Heart left ventricle (tissue), 16 donors: ENCODE measurements around the gene AFF3. TPM values are rescaled to one million over a fixed set of nuclear protein-coding genes. Genes with fewer than 3 reads are reported as not detected.

Experiments
- ATAC-seq, 4 donors: fragments of 200-7000 bp; cut with Tn5 transposase; one replicate each; pipeline ENCODE4 v1.9.1; 2020 to 2022; ENCODE audit warnings: moderate library complexity in 4 of 4, mild to moderate bottlenecking in 3 of 4, moderate number of reproducible peaks in 1 of 4
- DNase-seq, 5 donors: peaks; one replicate each; pipeline ENCODE4 v3.0.0-alpha.2; 2020
- H3K27ac ChIP-seq, 12 donors: fragments of 200-600 bp; sonication (generic) in 4 of 12; one replicate each; pipeline versions ENCODE4 v1.5.0 to v1.8.0; 2016 to 2022; ENCODE audit warnings: mild to moderate bottlenecking in 2 of 12
- H3K27me3 ChIP-seq, 9 donors: fragments of 200-600 bp; sonication (generic) in 2 of 9; one replicate each; pipeline versions ENCODE4 v1.5.1 to v1.8.0; 2016 to 2022; ENCODE audit warnings: mild to moderate bottlenecking in 3 of 9
- H3K36me3 ChIP-seq, 9 donors: fragments of 200-600 bp; sonication (generic) in 2 of 9; one replicate each; pipeline versions ENCODE4 v1.5.0 to v1.8.0; 2018 to 2022; ENCODE audit warnings: mild to moderate bottlenecking in 2 of 9
- H3K4me1 ChIP-seq, 12 donors: fragments of 200-600 bp; sonication (generic) in 4 of 12; one replicate each; pipeline versions ENCODE4 v1.5.0 to v1.8.0; 2016 to 2022; ENCODE audit warnings: mild to moderate bottlenecking in 3 of 12
- H3K4me3 ChIP-seq, 12 donors: fragments of 200-600 bp; sonication (generic) in 4 of 12; one replicate each; pipeline versions ENCODE4 v1.5.0 to v1.8.0; 2017 to 2022; ENCODE audit warnings: mild to moderate bottlenecking in 9 of 12, moderate library complexity in 4 of 12
- H3K9me3 ChIP-seq, 12 donors: fragments of 200-600 bp; sonication (generic) in 4 of 12; one replicate each; pipeline versions ENCODE4 v1.5.0 to v1.8.0; 2016 to 2022; ENCODE audit warnings: mild to moderate bottlenecking in 1 of 12
- POLR2A ChIP-seq, 2 donors: fragments of 450-650 bp; IDR thresholded peaks; one replicate each; pipeline ENCODE4 v1.6.1; 2017; ENCODE audit warnings: antibody characterized with exemption in 2 of 2, mild to moderate bottlenecking in 2 of 2, moderate library complexity in 2 of 2
- WGBS, 4 donors: extraction: QIAGEN DNeasy Blood & Tissue Kit in 2 of 4; methylation state at CpG; one replicate each; pipeline versions ENCODE4 v1.1.5 to v1.1.7; 2013 to 2018; 5-methylcytosine and 5-hydroxymethylcytosine counted together
- intact Hi-C, 10 donors: fragments of 100-400 bp; cut with DNase I; formaldehyde crosslinking; loops; one replicate each; pipeline versions ENCODE4 v1.11.1 to v1.14.2; 2022
- polyA plus RNA-seq, 2 donors: library from polyadenylated mRNA; stranded (reverse); fragments of 200-250 nt; gene quantifications; one replicate each; pipeline ENCODE4 v1.2.3, GENCODE V29; 2013
- total RNA-seq, 9 donors: library from RNA; depleted of rRNA in 2 of 9; stranded (reverse); fragments of >200 nt in 2 of 9; fragmentation: NEBNext Ultra II Directional in 3 of 9; extraction: Animal tissue kit (Norgen Biotek cat#: 25700) in 3 of 9; gene quantifications; one replicate each; pipeline versions ENCODE4 v1.1.0 to v1.2.4, GENCODE V29; 2016 to 2023
- TF ChIP-seq, protein P1 (sequence below), 12 donors: fragments of 200-600 bp; sonication (generic) in 4 of 12; IDR thresholded peaks; one replicate each; pipeline versions ENCODE4 v1.5.0 to v1.8.0; 2018 to 2022; ENCODE audit warnings: antibody characterized with exemption in 12 of 12, mild to moderate bottlenecking in 5 of 12
- donor health status: ischemic (EF 13 %, LVEDD 7.1; RV severe dilation, severe dysfunction).
- donor health status: healthy with polysubstance abuse.
- donor health status: DM: no; HTN: yes; CAD: no.
- donor health status: DM: no; HTN: no; CAD: no.
- donor health status: ischemic (EF 25% LVEDD 6.9; RV normal size, moderate dysfunction).
- donor health status: ischemic (EF 25% LVEDD 5.7; RV mildly dilated, moderate dysfunction).
- donor health status: healthy.
- donor health status: DM: yes; HTN: yes; CAD: no.
- donor health status: ischemic (EF 35%, LVEDD 5.7; RV mildly dilated, moderate dysfunction).
- donor health status: nonischemic (EF 11% LVEDD 7.7; RV severe dilation, severe dysfunction).
- donor health status: DM: yes; HTN: yes; CAD: no.
- donor health status: PGD.
- donor health status: ischemic (EF 29% LVEDD 5.4; RV normal size, mild dysfunction).
- donor health status: nonischemic (EF 23%, LVEDD 6.1; RV moderate dilation, normal function).

Gene AFF3
- total and polyA plus RNA-seq, 11 donors = 1.3 to 15.5 (median 4.7) TPM

DNA sequence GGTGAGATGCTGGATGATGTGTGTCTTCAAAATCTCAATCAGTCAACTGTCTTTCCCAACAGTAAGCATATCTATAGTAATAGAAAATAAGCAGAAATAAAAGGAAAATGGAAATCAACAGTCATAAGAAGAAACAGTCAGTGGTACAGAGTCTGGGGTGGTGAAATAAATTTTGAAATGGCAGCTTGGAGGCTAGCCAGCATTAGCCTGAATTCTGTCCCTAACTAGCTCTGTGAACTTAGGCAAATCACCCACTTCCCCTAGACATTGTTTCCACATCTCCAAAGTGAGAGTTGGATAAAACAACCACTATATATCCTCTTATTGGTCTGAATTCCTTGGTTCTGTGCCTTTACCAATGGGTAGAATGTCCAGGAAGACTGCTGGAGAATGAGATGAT is 462.9 kb downstream of the AFF3 start:
- intact Hi-C loops = no loop called here
- H3K4me3 ChIP-seq = no peak overlapping the region

GRCh38 chr2:99678625-99679024 is 463.8 kb downstream of the AFF3 start:
- TF ChIP-seq POLR2A (IDR thresholded peaks at IDR 0.05) = no peak
- TF ChIP-seq, protein P1, sequence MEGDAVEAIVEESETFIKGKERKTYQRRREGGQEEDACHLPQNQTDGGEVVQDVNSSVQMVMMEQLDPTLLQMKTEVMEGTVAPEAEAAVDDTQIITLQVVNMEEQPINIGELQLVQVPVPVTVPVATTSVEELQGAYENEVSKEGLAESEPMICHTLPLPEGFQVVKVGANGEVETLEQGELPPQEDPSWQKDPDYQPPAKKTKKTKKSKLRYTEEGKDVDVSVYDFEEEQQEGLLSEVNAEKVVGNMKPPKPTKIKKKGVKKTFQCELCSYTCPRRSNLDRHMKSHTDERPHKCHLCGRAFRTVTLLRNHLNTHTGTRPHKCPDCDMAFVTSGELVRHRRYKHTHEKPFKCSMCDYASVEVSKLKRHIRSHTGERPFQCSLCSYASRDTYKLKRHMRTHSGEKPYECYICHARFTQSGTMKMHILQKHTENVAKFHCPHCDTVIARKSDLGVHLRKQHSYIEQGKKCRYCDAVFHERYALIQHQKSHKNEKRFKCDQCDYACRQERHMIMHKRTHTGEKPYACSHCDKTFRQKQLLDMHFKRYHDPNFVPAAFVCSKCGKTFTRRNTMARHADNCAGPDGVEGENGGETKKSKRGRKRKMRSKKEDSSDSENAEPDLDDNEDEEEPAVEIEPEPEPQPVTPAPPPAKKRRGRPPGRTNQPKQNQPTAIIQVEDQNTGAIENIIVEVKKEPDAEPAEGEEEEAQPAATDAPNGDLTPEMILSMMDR (IDR thresholded peaks at IDR 0.05) = no peak
- WGBS, 4 donors = 68 to 99% (median 92%) methylated on average over 4 of the region's 4 CpGs
- no peaks in the 10 kb centered on the region for H3K9me3 ChIP-seq
- intact Hi-C loops = no loop called here
- H3K4me1 ChIP-seq = peaks cover 0 to 29% (median 10%) of the 10 kb centered on the region in 12 donors
- H3K36me3 ChIP-seq = no peaks in the 10 kb centered on the region
- ATAC-seq (no peak), DNase-seq (no peak)
- H3K27me3 ChIP-seq = no peaks in the 10 kb centered on the region
- H3K27ac ChIP-seq = no peak overlapping the region
- no peak overlapping the region for H3K4me3 ChIP-seq

More for the DNA sequence above, 462.9 kb downstream of the AFF3 start:
- no peaks in the 10 kb centered on the region for H3K36me3 ChIP-seq
- H3K27me3 ChIP-seq = no peaks in the 10 kb centered on the region
- no peaks in the 10 kb centered on the region for H3K9me3 ChIP-seq
- no peak for DNase-seq
- H3K4me1 ChIP-seq = peaks cover 0 to 29% (median 10%) of the 10 kb centered on the region in 12 donors
- peak in 1 of 4 donors; percentile 30 for ATAC-seq
- TF ChIP-seq POLR2A (IDR thresholded peaks at IDR 0.05) = no peak
- TF ChIP-seq, protein P1 (IDR thresholded peaks at IDR 0.05) = no peak
- no peak overlapping the region for H3K27ac ChIP-seq

DNA sequence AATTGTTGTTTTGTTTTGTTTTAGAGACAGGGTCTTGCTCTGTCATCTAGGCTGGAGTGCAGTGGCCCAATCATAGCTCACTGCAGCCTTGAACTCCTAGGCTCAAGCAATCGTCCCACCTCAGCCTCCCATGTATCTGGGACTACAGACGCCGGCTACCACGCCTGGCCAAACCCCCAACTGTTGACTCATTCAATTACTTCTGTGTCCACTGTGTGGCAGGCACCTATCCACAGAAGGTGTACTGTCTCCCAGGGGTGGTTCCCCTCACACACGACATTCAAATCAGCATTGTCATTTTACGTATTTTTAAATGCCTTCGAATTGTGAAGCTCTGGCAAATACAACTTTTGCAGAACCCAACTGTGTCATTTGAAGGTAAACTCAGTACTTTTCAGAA is 464.6 kb downstream of the AFF3 start:
- Histone ChIP-seq H3K27ac (no peak overlapping the region), H3K36me3 (no peaks in the 10 kb centered on the region), H3K9me3 (no peaks in the 10 kb centered on the region), H3K4me3 (no peak overlapping the region), H3K27me3 (no peaks in the 10 kb centered on the region), H3K4me1 (peaks cover 0 to 29% (median 11%) of the 10 kb centered on the region in 12 donors)
- DNase-seq (no peak), ATAC-seq (no peak)
- intact Hi-C loops = no loop called here
- TF ChIP-seq POLR2A (IDR thresholded peaks at IDR 0.05) = no peak
- TF ChIP-seq, protein P1 (IDR thresholded peaks at IDR 0.05) = no peak
- 88 to 94% (median 93%) methylated on average over 7 of the region's 7 CpGs for WGBS, 4 donors

GRCh38 chr2:99675130-99675661 is 467.2 kb downstream of the AFF3 start:
- peaks cover 0 to 37% (median 24%) of the 10 kb centered on the region in 12 donors for H3K4me1 ChIP-seq
- no peaks in the 10 kb centered on the region for H3K36me3 ChIP-seq
- H3K9me3 ChIP-seq = no peaks in the 10 kb centered on the region
- TF ChIP-seq, protein P1 (IDR thresholded peaks at IDR 0.05) = no peak
- no peak for TF ChIP-seq POLR2A (IDR thresholded peaks at IDR 0.05)
- intact Hi-C loops = no loop called here
- no peaks in the 10 kb centered on the region for H3K27me3 ChIP-seq
- 89 to 93% (median 91%) methylated on average over 12 of the region's 12 CpGs for WGBS, 4 donors
- H3K27ac ChIP-seq = no peak overlapping the region
- ATAC-seq (no peak), DNase-seq (no peak)
- H3K4me3 ChIP-seq = no peak overlapping the region
